Measurements from ENCODE around the gene KIFC3. TPM values are rescaled to one million over a fixed set of nuclear protein-coding genes. Genes with fewer than 3 reads are reported as not detected.

KIFC3 gene
- total RNA-seq, 1 experiment from 2014 or later, result 32.6 TPM

DNA sequence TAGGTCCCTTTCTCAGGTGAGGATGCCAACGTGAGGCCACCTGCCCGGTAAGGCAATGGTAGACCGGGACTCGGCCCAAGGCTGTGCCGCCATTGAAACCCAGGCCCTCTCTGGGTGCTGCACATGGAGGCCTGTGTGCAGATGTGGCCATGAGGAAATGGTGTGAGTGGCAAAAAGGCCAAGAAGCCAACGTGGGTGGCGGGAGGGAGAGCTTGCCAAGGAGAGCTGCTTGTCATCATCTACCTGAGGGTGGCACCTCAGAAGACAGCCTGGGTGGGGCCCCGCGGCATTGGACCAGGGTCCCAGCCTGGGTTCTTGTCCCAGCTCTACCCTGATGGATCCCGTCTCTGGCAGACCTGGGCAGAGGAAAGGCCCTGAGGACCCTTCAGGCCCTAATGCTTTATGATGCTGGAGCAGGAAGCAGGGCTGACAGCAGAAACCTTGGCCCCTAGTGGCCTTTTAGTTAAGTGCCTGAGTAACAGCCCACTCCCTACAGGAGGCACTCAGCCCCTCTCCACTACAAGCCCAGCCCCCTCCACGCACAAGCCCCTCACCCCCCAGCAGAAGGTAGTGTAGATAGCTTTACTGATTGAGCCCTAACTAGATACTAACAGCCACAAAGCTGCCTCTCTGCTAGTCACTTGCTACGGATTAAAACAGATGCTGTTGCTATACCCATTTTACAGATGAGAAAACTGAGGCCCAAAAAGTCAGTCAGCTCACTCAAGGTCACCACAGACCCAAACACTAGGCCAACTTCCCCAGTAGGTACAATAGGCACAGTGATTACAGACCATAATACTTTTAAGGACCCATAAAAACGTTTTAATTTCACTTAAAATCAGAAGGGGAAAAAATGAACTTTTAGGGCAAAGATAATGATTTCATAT is 26.2 kb upstream of the KIFC3 start:
- Histone ChIP-seq H3K9me3 (ENCODE audit: low read length) (no peaks in the 10 kb centered on the region), H3K9me2 (replicated peaks; ENCODE audit: low read length) (no peaks in the 10 kb centered on the region), H3K9ac (ENCODE audit: low read length) (no peak overlapping the region), H3K27me3 (ENCODE audit: low read length) (no peaks in the 10 kb centered on the region), H3F3A (ENCODE audit: low read length, unreplicated experiment) (no peaks in the 10 kb centered on the region), H2AFZ (ENCODE audit: low read length) (no peak overlapping the region), H3K4me2 (ENCODE audit: low read length) (no peak overlapping the region), H4K20me1 (ENCODE audit: low read length) (no peaks in the 10 kb centered on the region), H3K79me2 (ENCODE audit: low read length) (no peaks in the 10 kb centered on the region), H3K27ac (ENCODE audit: low read length) (no peak overlapping the region), H3K4me1 (ENCODE audit: insufficient read depth, low read length) (peaks cover 4% of the 10 kb centered on the region; the same call in 1 of the 2 replicates), H3K4me3 (ENCODE audit: low read length) (no peak overlapping the region), H3K36me3 (ENCODE audit: low read depth, low read length) (no peaks in the 10 kb centered on the region)
- TF ChIP-seq EZH2phosphoT487 (IDR thresholded peaks at IDR 0.05; ENCODE audit: borderline replicate concordance, low read length) (no peak), EZH2 (IDR thresholded peaks at IDR 0.05; ENCODE audit: low read length, unreplicated experiment) (no peak)
- TF ChIP-seq, protein P1, sequence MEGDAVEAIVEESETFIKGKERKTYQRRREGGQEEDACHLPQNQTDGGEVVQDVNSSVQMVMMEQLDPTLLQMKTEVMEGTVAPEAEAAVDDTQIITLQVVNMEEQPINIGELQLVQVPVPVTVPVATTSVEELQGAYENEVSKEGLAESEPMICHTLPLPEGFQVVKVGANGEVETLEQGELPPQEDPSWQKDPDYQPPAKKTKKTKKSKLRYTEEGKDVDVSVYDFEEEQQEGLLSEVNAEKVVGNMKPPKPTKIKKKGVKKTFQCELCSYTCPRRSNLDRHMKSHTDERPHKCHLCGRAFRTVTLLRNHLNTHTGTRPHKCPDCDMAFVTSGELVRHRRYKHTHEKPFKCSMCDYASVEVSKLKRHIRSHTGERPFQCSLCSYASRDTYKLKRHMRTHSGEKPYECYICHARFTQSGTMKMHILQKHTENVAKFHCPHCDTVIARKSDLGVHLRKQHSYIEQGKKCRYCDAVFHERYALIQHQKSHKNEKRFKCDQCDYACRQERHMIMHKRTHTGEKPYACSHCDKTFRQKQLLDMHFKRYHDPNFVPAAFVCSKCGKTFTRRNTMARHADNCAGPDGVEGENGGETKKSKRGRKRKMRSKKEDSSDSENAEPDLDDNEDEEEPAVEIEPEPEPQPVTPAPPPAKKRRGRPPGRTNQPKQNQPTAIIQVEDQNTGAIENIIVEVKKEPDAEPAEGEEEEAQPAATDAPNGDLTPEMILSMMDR (conservative IDR thresholded peaks at IDR 0.05; ENCODE audit: low read depth, low read length), result no peak
- no TSS peak for BruUV-seq (replicated peaks)
- ATAC-seq (no peak), DNase-seq (no peak)
- intact Hi-C loops (cut with micrococcal nuclease), result no loop called here
- ChIA-PET CTCF (no interaction called here), POLR2A (ENCODE audit: unreplicated experiment) (interaction anchor here (0.6 kb wide), 1 partner anchor 1180 kb away, joined by 3 read pairs; no protein-coding TSS in a partner anchor)

DNA sequence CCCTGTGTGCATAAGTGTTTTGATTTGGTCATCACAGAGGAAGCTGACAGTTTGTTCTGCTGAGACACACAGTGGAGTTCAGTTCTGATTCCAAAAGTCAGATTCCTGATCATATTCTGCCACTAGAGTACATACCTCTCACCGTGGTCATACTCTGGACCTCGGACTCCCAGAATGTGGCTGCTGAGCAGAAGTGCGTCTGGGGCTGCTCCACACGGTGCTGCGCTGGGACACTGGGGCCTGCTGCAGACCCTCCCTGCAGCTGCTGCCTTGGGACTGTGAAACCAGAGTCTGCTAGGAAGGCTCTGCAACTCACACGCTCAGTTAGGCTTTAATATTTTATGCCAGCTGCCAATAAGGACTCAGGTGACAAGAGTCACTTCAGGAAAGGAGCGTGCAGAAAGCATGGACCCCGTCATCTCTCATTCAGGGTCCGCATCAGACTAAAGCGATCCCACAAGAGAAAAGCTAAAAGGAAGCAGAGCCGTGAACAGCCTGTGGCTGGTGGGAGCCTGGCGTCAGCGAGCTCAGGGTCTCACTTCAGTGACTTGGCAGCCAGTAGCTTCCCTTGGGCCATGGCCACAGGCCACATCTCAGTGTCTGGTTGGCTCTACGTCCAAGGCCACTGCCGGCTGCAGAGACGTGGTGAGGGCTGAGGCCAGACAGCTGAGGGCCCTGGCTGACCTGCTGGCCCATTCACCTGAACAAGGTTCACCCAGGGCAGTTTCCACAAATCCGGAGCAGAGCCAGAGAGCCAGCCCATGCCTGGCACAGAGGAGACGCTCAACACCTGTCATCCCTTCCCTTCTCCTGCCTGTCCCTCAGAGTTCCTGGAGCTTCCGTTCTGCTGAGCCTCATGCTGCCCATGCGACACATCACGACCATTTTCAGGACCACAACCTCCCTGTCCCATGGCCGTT is 24.7 kb upstream of the KIFC3 start:
- Histone ChIP-seq H2AFZ (ENCODE audit: low read length) (no peak overlapping the region), H3K4me2 (ENCODE audit: low read length) (no peak overlapping the region), H3F3A (ENCODE audit: low read length, unreplicated experiment) (no peaks in the 10 kb centered on the region), H3K27ac (ENCODE audit: low read length) (no peak overlapping the region), H3K4me1 (ENCODE audit: insufficient read depth, low read length) (peaks cover 4% of the 10 kb centered on the region; the same call in 1 of the 2 replicates), H3K36me3 (ENCODE audit: low read depth, low read length) (no peaks in the 10 kb centered on the region), H4K20me1 (ENCODE audit: low read length) (no peaks in the 10 kb centered on the region), H3K9me3 (ENCODE audit: low read length) (no peaks in the 10 kb centered on the region), H3K27me3 (ENCODE audit: low read length) (no peaks in the 10 kb centered on the region), H3K9ac (ENCODE audit: low read length) (no peak overlapping the region), H3K9me2 (replicated peaks; ENCODE audit: low read length) (no peaks in the 10 kb centered on the region), H3K79me2 (ENCODE audit: low read length) (no peaks in the 10 kb centered on the region), H3K4me3 (ENCODE audit: low read length) (no peak overlapping the region)
- POLR2A ChIA-PET (ENCODE audit: unreplicated experiment), result no interaction called here
- CTCF ChIA-PET, result no interaction called here
- intact Hi-C loops (cut with micrococcal nuclease), result no loop called here
- ATAC-seq, result no peak; the same call in 1 of the 2 replicates
- TF ChIP-seq, protein P1 (conservative IDR thresholded peaks at IDR 0.05; ENCODE audit: low read depth, low read length), result no peak
- TF ChIP-seq EZH2 (IDR thresholded peaks at IDR 0.05; ENCODE audit: low read length, unreplicated experiment) (no peak), EZH2phosphoT487 (IDR thresholded peaks at IDR 0.05; ENCODE audit: borderline replicate concordance, low read length) (no peak)
- DNase-seq, result no peak
- BruUV-seq (replicated peaks), result no TSS peak

All from PC-3 (cell line).